Measurements from ENCODE around the gene TTC28.

Gene TTC28

GRCh38 chr22:28222571-28222970, 457.1 kb downstream of the TTC28 start:
- H3K9ac ChIP-seq (ENCODE audit: low read length), result no peak overlapping the region
- no peak overlapping the region for H3K4me2 ChIP-seq (ENCODE audit: low read depth, low read length, poor library complexity, severe bottlenecking)
- no peaks in the 10 kb centered on the region for H3K36me3 ChIP-seq (ENCODE audit: low read length)
- no peaks in the 10 kb centered on the region for H3K9me3 ChIP-seq (ENCODE audit: insufficient read depth, low read length)
- no peaks in the 10 kb centered on the region for H3K79me2 ChIP-seq (ENCODE audit: insufficient read depth, low read length)
- no peaks in the 10 kb centered on the region for H3K27me3 ChIP-seq (ENCODE audit: low read length)
- no peak for TF ChIP-seq EZH2phosphoT487 (conservative IDR thresholded peaks at IDR 0.05; ENCODE audit: low read length)
- TF ChIP-seq CTCF (IDR thresholded peaks at IDR 0.05; ENCODE audit: insufficient read depth, low read length, poor library complexity, severe bottlenecking), result no peak
- no peaks in the 10 kb centered on the region for H3K9me2 ChIP-seq (replicated peaks; ENCODE audit: insufficient read depth, low read length)
- H3K27ac ChIP-seq (ENCODE audit: low read depth, low read length), result no peak overlapping the region
- H2AFZ ChIP-seq (ENCODE audit: low read depth, low read length, severe bottlenecking), result no peak overlapping the region
- H3K4me3 ChIP-seq (ENCODE audit: insufficient read depth, low read length, poor library complexity, severe bottlenecking), result no peak overlapping the region
- H3F3A ChIP-seq (ENCODE audit: insufficient read depth), result no peaks in the 10 kb centered on the region
- H4K20me1 ChIP-seq (ENCODE audit: low read depth, low read length), result no peaks in the 10 kb centered on the region

GRCh38 chr22:28222052-28222451, 457.6 kb downstream of the TTC28 start:
- H3K79me2 ChIP-seq (ENCODE audit: insufficient read depth, low read length), result no peaks in the 10 kb centered on the region
- H3K27ac ChIP-seq (ENCODE audit: low read depth, low read length), result no peak overlapping the region
- no peaks in the 10 kb centered on the region for H3K36me3 ChIP-seq (ENCODE audit: low read length)
- TF ChIP-seq EZH2phosphoT487 (conservative IDR thresholded peaks at IDR 0.05; ENCODE audit: low read length) (no peak), CTCF (IDR thresholded peaks at IDR 0.05; ENCODE audit: insufficient read depth, low read length, poor library complexity, severe bottlenecking) (no peak)
- no peaks in the 10 kb centered on the region for H3F3A ChIP-seq (ENCODE audit: insufficient read depth)
- H3K9me2 ChIP-seq (replicated peaks; ENCODE audit: insufficient read depth, low read length), result no peaks in the 10 kb centered on the region
- no peak overlapping the region for H3K4me3 ChIP-seq (ENCODE audit: insufficient read depth, low read length, poor library complexity, severe bottlenecking)
- H3K9me3 ChIP-seq (ENCODE audit: insufficient read depth, low read length), result no peaks in the 10 kb centered on the region
- no peak overlapping the region for H2AFZ ChIP-seq (ENCODE audit: low read depth, low read length, severe bottlenecking)
- no peaks in the 10 kb centered on the region for H3K27me3 ChIP-seq (ENCODE audit: low read length)
- no peak overlapping the region for H3K9ac ChIP-seq (ENCODE audit: low read length)
- H3K4me2 ChIP-seq (ENCODE audit: low read depth, low read length, poor library complexity, severe bottlenecking), result no peak overlapping the region
- no peaks in the 10 kb centered on the region for H4K20me1 ChIP-seq (ENCODE audit: low read depth, low read length)

- Histone ChIP-seq H3K36me3 (ENCODE audit: low read length) (no peaks in the 10 kb centered on the region), H4K20me1 (ENCODE audit: low read depth, low read length) (no peaks in the 10 kb centered on the region), H3K4me3 (ENCODE audit: insufficient read depth, low read length, poor library complexity, severe bottlenecking) (no peak overlapping the region), H3K79me2 (ENCODE audit: insufficient read depth, low read length) (no peaks in the 10 kb centered on the region), H3K27ac (ENCODE audit: low read depth, low read length) (no peak overlapping the region), H3K9me3 (ENCODE audit: insufficient read depth, low read length) (no peaks in the 10 kb centered on the region), H3K4me2 (ENCODE audit: low read depth, low read length, poor library complexity, severe bottlenecking) (no peak overlapping the region), H3K9ac (ENCODE audit: low read length) (no peak overlapping the region), H3K27me3 (ENCODE audit: low read length) (no peaks in the 10 kb centered on the region), H2AFZ (ENCODE audit: low read depth, low read length, severe bottlenecking) (no peak overlapping the region), H3F3A (ENCODE audit: insufficient read depth) (no peaks in the 10 kb centered on the region), H3K9me2 (replicated peaks; ENCODE audit: insufficient read depth, low read length) (no peaks in the 10 kb centered on the region)
- TF ChIP-seq EZH2phosphoT487 (conservative IDR thresholded peaks at IDR 0.05; ENCODE audit: low read length) (no peak), CTCF (IDR thresholded peaks at IDR 0.05; ENCODE audit: insufficient read depth, low read length, poor library complexity, severe bottlenecking) (no peak)
Observed at GRCh38 chr22:28220626-28221363, 458.8 kb downstream of the TTC28 start.

All from SU-DHL-6 (cell line).